ENCODE data around the gene MASP1. TPM values are rescaled to one million over a fixed set of nuclear protein-coding genes. Genes with fewer than 3 reads are reported as not detected.

Gene MASP1
- polyA plus RNA-seq, 2 of the 4 experiments (the other 2 are of a cell fraction), result 0.18 TPM; not detected in 1

DNA sequence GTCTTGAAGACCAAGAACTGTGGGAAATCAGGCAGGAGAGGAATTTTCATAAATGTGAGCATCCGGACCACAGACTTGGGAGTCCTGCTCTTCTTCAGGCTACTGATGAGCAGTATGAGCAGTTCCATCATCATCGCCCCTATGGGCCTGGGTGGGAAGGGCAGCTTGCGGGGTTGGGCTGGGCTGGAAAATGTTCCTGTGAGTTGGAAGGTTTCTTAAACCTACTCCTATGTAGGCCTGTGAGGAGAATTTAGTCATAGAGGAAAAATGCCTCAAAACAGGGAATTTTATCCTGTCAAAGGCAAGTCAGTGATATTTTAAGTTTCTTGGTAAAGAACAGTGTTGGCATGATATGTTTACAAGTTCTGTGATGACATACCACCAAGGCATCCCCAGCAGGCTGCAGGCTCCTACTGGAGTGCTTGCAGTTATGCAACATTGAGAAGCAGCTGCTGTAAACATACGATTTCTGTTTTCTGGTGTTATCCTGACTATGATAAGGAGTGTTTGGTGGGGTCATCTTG, 10.3 kb downstream of the MASP1 start (continued):
- TF ChIP-seq, protein P1, sequence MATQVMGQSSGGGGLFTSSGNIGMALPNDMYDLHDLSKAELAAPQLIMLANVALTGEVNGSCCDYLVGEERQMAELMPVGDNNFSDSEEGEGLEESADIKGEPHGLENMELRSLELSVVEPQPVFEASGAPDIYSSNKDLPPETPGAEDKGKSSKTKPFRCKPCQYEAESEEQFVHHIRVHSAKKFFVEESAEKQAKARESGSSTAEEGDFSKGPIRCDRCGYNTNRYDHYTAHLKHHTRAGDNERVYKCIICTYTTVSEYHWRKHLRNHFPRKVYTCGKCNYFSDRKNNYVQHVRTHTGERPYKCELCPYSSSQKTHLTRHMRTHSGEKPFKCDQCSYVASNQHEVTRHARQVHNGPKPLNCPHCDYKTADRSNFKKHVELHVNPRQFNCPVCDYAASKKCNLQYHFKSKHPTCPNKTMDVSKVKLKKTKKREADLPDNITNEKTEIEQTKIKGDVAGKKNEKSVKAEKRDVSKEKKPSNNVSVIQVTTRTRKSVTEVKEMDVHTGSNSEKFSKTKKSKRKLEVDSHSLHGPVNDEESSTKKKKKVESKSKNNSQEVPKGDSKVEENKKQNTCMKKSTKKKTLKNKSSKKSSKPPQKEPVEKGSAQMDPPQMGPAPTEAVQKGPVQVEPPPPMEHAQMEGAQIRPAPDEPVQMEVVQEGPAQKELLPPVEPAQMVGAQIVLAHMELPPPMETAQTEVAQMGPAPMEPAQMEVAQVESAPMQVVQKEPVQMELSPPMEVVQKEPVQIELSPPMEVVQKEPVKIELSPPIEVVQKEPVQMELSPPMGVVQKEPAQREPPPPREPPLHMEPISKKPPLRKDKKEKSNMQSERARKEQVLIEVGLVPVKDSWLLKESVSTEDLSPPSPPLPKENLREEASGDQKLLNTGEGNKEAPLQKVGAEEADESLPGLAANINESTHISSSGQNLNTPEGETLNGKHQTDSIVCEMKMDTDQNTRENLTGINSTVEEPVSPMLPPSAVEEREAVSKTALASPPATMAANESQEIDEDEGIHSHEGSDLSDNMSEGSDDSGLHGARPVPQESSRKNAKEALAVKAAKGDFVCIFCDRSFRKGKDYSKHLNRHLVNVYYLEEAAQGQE (IDR thresholded peaks at IDR 0.05), result no peak

DNA sequence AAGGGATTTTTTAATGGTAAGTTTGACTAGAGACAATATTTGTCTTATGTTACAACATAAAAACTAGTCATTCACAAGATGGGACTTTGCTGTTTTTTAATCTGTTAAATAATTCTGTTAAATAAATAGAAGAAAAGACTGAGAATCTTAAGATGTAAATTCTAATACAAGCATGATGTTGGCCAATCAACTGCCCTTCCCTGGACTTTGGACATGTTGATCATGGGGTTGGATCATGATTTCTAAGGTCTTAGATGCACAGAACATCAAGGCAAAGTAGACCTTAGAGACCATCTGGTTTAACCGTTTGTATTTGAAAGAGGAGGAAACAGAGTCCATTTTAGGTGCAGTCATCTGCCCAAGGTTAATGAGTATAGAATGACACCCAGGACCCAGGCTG, 10.9 kb downstream of the MASP1 start:
- CTCF ChIA-PET, result no interaction called here
- WGBS (ENCODE audit: missing lambda C conversion rate), result 0% methylated on average over 1 of the region's 1 CpG
- ATAC-seq, result no peak
- no peak overlapping the region for H3K4me3 ChIP-seq
- no peaks in the 10 kb centered on the region for H3K4me1 ChIP-seq
- no peak overlapping the region for H3K4me2 ChIP-seq
- FAIRE-seq, result no peak
- no peak overlapping the region for H3K27ac ChIP-seq
- POLR2A ChIA-PET, result no interaction called here
- TF ChIP-seq ZNF302 (CRISPR knock-in tag; IDR thresholded peaks at IDR 0.05), result no peak
- no peak for TF ChIP-seq ZC3H11A (IDR thresholded peaks at IDR 0.05)
- no peak for TF ChIP-seq SREBF2 (IDR thresholded peaks at IDR 0.05)
- TF ChIP-seq, protein P2, sequence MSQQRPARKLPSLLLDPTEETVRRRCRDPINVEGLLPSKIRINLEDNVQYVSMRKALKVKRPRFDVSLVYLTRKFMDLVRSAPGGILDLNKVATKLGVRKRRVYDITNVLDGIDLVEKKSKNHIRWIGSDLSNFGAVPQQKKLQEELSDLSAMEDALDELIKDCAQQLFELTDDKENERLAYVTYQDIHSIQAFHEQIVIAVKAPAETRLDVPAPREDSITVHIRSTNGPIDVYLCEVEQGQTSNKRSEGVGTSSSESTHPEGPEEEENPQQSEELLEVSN (IDR thresholded peaks at IDR 0.05; ENCODE audit: borderline replicate concordance, low read depth), result no peak
- TF ChIP-seq, protein P1 (IDR thresholded peaks at IDR 0.05), result no peak
- TF ChIP-seq SMC3 (IDR thresholded peaks at IDR 0.05), result no peak
- no peak for TF ChIP-seq HOXB5 (CRISPR knock-in tag; IDR thresholded peaks at IDR 0.05)
- TF ChIP-seq, protein P3, sequence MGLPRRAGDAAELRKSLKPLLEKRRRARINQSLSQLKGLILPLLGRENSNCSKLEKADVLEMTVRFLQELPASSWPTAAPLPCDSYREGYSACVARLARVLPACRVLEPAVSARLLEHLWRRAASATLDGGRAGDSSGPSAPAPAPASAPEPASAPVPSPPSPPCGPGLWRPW (IDR thresholded peaks at IDR 0.05), result no peak
- no peak for TF ChIP-seq RFX5 (IDR thresholded peaks at IDR 0.05)
- no peaks in the 10 kb centered on the region for H3K9me3 ChIP-seq
- DNase-seq (ENCODE audit: low read depth in 1 of 2, low spot score in 1 of 2), result no peak

DNA sequence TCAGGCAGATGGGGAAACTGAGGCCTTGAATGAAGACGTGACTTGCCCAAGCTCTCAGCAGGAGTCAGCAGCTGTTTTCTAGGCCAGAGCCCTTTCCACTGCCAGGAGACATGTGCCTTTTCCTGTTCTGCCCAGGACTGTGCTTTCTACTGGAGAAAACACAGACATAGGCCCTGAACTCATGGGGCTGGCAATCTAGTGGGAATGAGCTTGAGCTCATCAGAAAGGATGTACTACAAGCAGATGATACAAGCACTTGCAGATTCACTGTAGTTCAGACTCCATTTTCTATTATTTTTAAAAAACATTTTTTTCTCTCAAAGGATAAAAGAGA, 14.4 kb downstream of the MASP1 start:
- TF ChIP-seq, protein P4, sequence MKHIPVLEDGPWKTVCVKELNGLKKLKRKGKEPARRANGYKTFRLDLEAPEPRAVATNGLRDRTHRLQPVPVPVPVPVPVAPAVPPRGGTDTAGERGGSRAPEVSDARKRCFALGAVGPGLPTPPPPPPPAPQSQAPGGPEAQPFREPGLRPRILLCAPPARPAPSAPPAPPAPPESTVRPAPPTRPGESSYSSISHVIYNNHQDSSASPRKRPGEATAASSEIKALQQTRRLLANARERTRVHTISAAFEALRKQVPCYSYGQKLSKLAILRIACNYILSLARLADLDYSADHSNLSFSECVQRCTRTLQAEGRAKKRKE (CRISPR knock-in tag; IDR thresholded peaks at IDR 0.05; ENCODE audit: low read depth), result no peak
- TF ChIP-seq SREBF2 (IDR thresholded peaks at IDR 0.05) (no peak), SMC3 (IDR thresholded peaks at IDR 0.05) (no peak), RAD21 (conservative IDR thresholded peaks at IDR 0.05 in 1 of 2, IDR thresholded peaks at IDR 0.05 in 1 of 2) (no peak), HDAC2 (IDR thresholded peaks at IDR 0.05) (no peak), HEYL (CRISPR knock-in tag; IDR thresholded peaks at IDR 0.05) (no peak), EP300 (IDR thresholded peaks at IDR 0.05) (no peak), NPAS2 (CRISPR knock-in tag; IDR thresholded peaks at IDR 0.05; ENCODE audit: borderline replicate concordance) (no peak), NR3C1 (IDR thresholded peaks at IDR 0.05) (no peak), CHD2 (IDR thresholded peaks at IDR 0.05; ENCODE audit: low read length, partially characterized antibody) (no peak), MYC (IDR thresholded peaks at IDR 0.05; ENCODE audit: borderline replicate concordance, low read length) (no peak), GATA3 (IDR thresholded peaks at IDR 0.05; ENCODE audit: borderline replicate concordance) (no peak)
- TF ChIP-seq, protein P5, sequence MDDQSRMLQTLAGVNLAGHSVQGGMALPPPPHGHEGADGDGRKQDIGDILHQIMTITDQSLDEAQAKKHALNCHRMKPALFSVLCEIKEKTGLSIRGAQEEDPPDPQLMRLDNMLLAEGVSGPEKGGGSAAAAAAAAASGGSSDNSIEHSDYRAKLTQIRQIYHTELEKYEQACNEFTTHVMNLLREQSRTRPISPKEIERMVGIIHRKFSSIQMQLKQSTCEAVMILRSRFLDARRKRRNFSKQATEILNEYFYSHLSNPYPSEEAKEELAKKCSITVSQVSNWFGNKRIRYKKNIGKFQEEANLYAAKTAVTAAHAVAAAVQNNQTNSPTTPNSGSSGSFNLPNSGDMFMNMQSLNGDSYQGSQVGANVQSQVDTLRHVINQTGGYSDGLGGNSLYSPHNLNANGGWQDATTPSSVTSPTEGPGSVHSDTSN (IDR thresholded peaks at IDR 0.05), result no peak
- TF ChIP-seq, protein P6, sequence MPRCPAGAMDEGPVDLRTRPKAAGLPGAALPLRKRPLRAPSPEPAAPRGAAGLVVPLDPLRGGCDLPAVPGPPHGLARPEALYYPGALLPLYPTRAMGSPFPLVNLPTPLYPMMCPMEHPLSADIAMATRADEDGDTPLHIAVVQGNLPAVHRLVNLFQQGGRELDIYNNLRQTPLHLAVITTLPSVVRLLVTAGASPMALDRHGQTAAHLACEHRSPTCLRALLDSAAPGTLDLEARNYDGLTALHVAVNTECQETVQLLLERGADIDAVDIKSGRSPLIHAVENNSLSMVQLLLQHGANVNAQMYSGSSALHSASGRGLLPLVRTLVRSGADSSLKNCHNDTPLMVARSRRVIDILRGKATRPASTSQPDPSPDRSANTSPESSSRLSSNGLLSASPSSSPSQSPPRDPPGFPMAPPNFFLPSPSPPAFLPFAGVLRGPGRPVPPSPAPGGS (IDR thresholded peaks at IDR 0.05), result no peak
- DNase-seq (ENCODE audit: low read depth in 1 of 2, low spot score in 1 of 2), result no peak
- WGBS (ENCODE audit: missing lambda C conversion rate), result 33% methylated on average over 1 of the region's 1 CpG
- CTCF ChIA-PET, result no interaction called here
- Histone ChIP-seq H3K4me3 (no peak overlapping the region), H3K4me1 (no peaks in the 10 kb centered on the region), H3K27ac (no peak overlapping the region), H3K4me2 (no peak overlapping the region), H3K9me3 (no peaks in the 10 kb centered on the region)
- FAIRE-seq, result no peak
- no peak for ATAC-seq
- POLR2A ChIA-PET, result no interaction called here
